Measurements from ENCODE around the gene IGLON5. TPM values are rescaled to one million over a fixed set of nuclear protein-coding genes. Genes with fewer than 3 reads are reported as not detected.

IGLON5 gene
- total RNA-seq, 1 experiment from 2014 or later = not detected

- peak; percentile 75 for DNase-seq (ENCODE audit: low read depth)
Observed at GRCh38 chr19:51338563-51339312, 27.3 kb downstream of the IGLON5 start.

GRCh38 chr19:51339313-51339686, 27.9 kb downstream of the IGLON5 start:
- no peak for DNase-seq (ENCODE audit: low read depth)

- DNase-seq (ENCODE audit: low read depth) = peak; percentile 86
Observed at GRCh38 chr19:51339687-51340656, 28.5 kb downstream of the IGLON5 start.

- no peak for DNase-seq (ENCODE audit: low read depth)
Observed at GRCh38 chr19:51341066-51341465, 29.6 kb downstream of the IGLON5 start.

- DNase-seq (ENCODE audit: low read depth) = no peak
Observed at GRCh38 chr19:51341976-51342580, 30.6 kb downstream of the IGLON5 start, which contains the start of gene VSIG10L. Gene VSIG10L, minus strand, starts transcription at chr19:51342139. Its CDS starts 15 bp downstream, at chr19:51342124.

GRCh38 chr19:51342631-51343569, 31.5 kb downstream of the IGLON5 start:
- DNase-seq (ENCODE audit: low read depth) = no peak

- no peak for DNase-seq (ENCODE audit: low read depth)
Observed at GRCh38 chr19:51345076-51345620, 33.7 kb downstream of the IGLON5 start.

GRCh38 chr19:51346742-51347141, 35.3 kb downstream of the IGLON5 start:
- no peak for DNase-seq (ENCODE audit: low read depth)

GRCh38 chr19:51347209-51347928, 35.9 kb downstream of the IGLON5 start:
- no peak for DNase-seq (ENCODE audit: low read depth)

- DNase-seq (ENCODE audit: low read depth) = no peak
Observed at GRCh38 chr19:51351266-51351990, 40.0 kb downstream of the IGLON5 start.

GRCh38 chr19:51352783-51353360, 41.4 kb downstream of the IGLON5 start:
- no peak for DNase-seq (ENCODE audit: low read depth)

GRCh38 chr19:51354103-51354741, 42.8 kb downstream of the IGLON5 start:
- DNase-seq (ENCODE audit: low read depth) = no peak

GRCh38 chr19:51354742-51355148, 43.3 kb downstream of the IGLON5 start:
- DNase-seq (ENCODE audit: low read depth) = no peak

- no peak for DNase-seq (ENCODE audit: low read depth)
Observed at GRCh38 chr19:51356159-51356801, 44.8 kb downstream of the IGLON5 start.

GRCh38 chr19:51357952-51358351, 46.5 kb downstream of the IGLON5 start:
- no peak for DNase-seq (ENCODE audit: low read depth)

- peak; percentile 78 for DNase-seq (ENCODE audit: low read depth)
Observed at GRCh38 chr19:51359294-51359693, 47.9 kb downstream of the IGLON5 start.

- DNase-seq (ENCODE audit: low read depth) = no peak
Observed at GRCh38 chr19:51361239-51361638, 49.8 kb downstream of the IGLON5 start.
